Activated naive CD4-positive, alpha-beta T cell (primary cell): Measurements from ENCODE around the gene VIL1.

Source experiments
- DNase-seq, 4 experiments: peaks; one replicate each; lab custom pipeline; 2025; lab: John Stamatoyannopoulos, UW

Gene VIL1

GRCh38 chr2:218418717-218419458 is at the start of gene VIL1:
VIL1 (plus strand) TSS chr2:218419123; CDS start chr2:218423779, 4,656 bp downstream.
- no peak for DNase-seq

- no peak for DNase-seq
These were observed 49.6 kb upstream of the VIL1 start for GRCh38 chr2:218369330-218369729.

- DNase-seq, result no peak
These were observed 48.4 kb upstream of the VIL1 start for GRCh38 chr2:218370410-218371063.

- DNase-seq, result no peak
These were observed 47.0 kb upstream of the VIL1 start for GRCh38 chr2:218371983-218372350.

- no peak for DNase-seq
These were observed 44.1 kb upstream of the VIL1 start for GRCh38 chr2:218374795-218375194.

GRCh38 chr2:218375212-218375611 is 43.7 kb upstream of the VIL1 start:
- DNase-seq, result no peak

- DNase-seq, result no peak
These were observed 40.9 kb upstream of the VIL1 start for GRCh38 chr2:218378053-218378452.

- no peak for DNase-seq
These were observed 37.0 kb upstream of the VIL1 start, which contains the start of gene SLC11A1 for GRCh38 chr2:218381916-218382366. SLC11A1 (plus strand) TSS chr2:218382273; CDS start chr2:218382369, 96 bp downstream.

GRCh38 chr2:218382785-218383184 is 36.1 kb upstream of the VIL1 start:
- no peak for DNase-seq

GRCh38 chr2:218383892-218384519 is 34.9 kb upstream of the VIL1 start:
- no peak for DNase-seq

- no peak for DNase-seq
These were observed 33.9 kb upstream of the VIL1 start for GRCh38 chr2:218384975-218385374.

- DNase-seq, result no peak
These were observed 32.2 kb upstream of the VIL1 start for GRCh38 chr2:218386505-218387368.

- DNase-seq, result peak in 1 of 4 experiments; percentile 19
These were observed 31.3 kb upstream of the VIL1 start for GRCh38 chr2:218387369-218388194.

GRCh38 chr2:218389333-218390150 is 29.4 kb upstream of the VIL1 start:
- DNase-seq, result no peak

GRCh38 chr2:218391202-218391601 is 27.7 kb upstream of the VIL1 start:
- no peak for DNase-seq

GRCh38 chr2:218392459-218392858 is 26.5 kb upstream of the VIL1 start:
- DNase-seq, result no peak

GRCh38 chr2:218392891-218393462 is 25.9 kb upstream of the VIL1 start:
- no peak for DNase-seq

GRCh38 chr2:218393750-218394290 is 25.1 kb upstream of the VIL1 start:
- no peak for DNase-seq

GRCh38 chr2:218394298-218395089 is 24.4 kb upstream of the VIL1 start:
- no peak for DNase-seq
